ENCODE measurements around the gene GABBR2.

GRCh38 chr9:98329904-98330303, 378.8 kb downstream of the GABBR2 start:
- TF ChIP-seq CTCF (IDR thresholded peaks at IDR 0.05) (no peak), POLR2A (IDR thresholded peaks at IDR 0.05) (no peak)
